ENCODE results near the gene YIPF5. TPM values are rescaled to one million over a fixed set of nuclear protein-coding genes. Genes with fewer than 3 reads are reported as not detected.

Gene YIPF5
- total RNA-seq, 4 donors from 2014 or later = 15.5 to 26.5 (median 19.5) TPM

GRCh38 chr5:144143625-144144024 lies 26.8 kb downstream of the YIPF5 start:
- H3K4me1 ChIP-seq = peaks cover 20 to 30% of the 10 kb centered on the region in 2 donors
- in situ Hi-C loops (cut with MboI; ENCODE audit: low sequenced_read_pairs in 4 of 4) = loop anchor here in 1 of 4 donors (25.0 kb wide), 1 partner anchor 306 kb away; no protein-coding TSS in a partner anchor
- no peak overlapping the region for H3K4me3 ChIP-seq
- no peaks in the 10 kb centered on the region for H3K9me3 ChIP-seq
- intact Hi-C loops (cut with DNase I; ENCODE audit: low total_unique reads) = no loop called here
- TF ChIP-seq CTCF (IDR thresholded peaks at IDR 0.05 in 4 of 5, conservative IDR thresholded peaks at IDR 0.05 in 1 of 5) = no peak
- TF ChIP-seq POLR2A (IDR thresholded peaks at IDR 0.05) = no peak
- H3K36me3 ChIP-seq = no peaks in the 10 kb centered on the region
- no peak overlapping the region for H3K27ac ChIP-seq
- no peaks in the 10 kb centered on the region for H3K27me3 ChIP-seq
- no peak for DNase-seq
- ATAC-seq = no peak

DNA sequence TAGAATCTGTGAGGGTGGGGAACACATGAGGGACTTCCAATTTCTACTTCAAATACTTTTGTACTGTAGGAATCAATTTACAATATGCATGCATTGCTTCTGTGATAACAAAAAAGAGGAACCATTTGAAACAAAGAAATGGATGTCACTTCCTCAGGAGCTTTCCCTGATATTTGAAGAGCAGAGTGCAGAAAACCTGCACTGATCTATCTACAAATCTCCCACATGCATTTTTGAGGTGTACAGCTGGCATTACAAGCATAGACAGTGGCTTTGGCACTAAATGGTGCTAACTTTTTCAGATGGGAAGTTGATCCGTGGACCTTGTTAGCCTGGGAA lies 27.7 kb downstream of the YIPF5 start:
- ATAC-seq (no peak), DNase-seq (no peak)
- Histone ChIP-seq H3K4me1 (peaks cover 20 to 30% of the 10 kb centered on the region in 2 donors), H3K36me3 (no peaks in the 10 kb centered on the region), H3K4me3 (no peak overlapping the region), H3K27me3 (no peaks in the 10 kb centered on the region), H3K9me3 (no peaks in the 10 kb centered on the region), H3K27ac (no peak overlapping the region)
- TF ChIP-seq POLR2A (IDR thresholded peaks at IDR 0.05) (no peak), CTCF (IDR thresholded peaks at IDR 0.05 in 4 of 5, conservative IDR thresholded peaks at IDR 0.05 in 1 of 5) (no peak)
- in situ Hi-C loops (cut with MboI; ENCODE audit: low sequenced_read_pairs in 4 of 4) (loop anchor here in 1 of 4 donors (25.0 kb wide), 1 partner anchor 305 kb away; no protein-coding TSS in a partner anchor), intact Hi-C loops (cut with DNase I; ENCODE audit: low total_unique reads) (no loop called here)

DNA sequence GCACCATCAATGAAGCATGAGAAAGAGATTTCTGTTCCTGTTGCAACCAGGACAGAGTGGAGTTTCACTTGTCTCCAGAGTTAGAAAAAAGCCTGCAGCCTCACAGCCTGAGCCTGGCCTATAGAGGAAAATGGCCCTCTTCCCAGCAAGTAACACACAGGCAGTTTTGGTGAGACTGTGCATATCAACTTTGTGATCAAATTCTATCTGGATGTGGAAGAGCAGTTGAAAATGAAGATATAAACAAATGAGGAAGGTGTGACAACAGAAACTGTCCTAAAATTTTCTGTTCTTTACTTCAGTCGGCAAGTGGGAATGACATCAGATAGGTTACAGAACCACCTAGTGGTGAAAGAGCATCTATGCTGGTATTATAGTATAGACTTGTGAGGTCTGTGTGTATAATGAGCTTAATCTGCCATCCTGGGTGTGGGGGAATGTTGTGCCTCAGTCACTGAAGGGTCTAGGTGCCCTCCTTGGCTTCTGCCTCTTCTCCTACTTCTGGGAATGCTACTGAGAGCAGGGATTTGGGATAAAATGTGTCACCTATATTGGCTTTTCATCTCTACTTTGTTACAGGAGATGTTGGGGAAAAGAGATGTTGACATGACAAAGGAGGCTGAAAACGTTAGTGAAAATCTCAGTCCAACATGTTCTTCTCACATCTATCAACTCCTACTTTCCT lies 28.2 kb downstream of the YIPF5 start:
- intact Hi-C loops (cut with DNase I; ENCODE audit: low total_unique reads) (no loop called here), in situ Hi-C loops (cut with MboI; ENCODE audit: low sequenced_read_pairs in 4 of 4) (loop anchor here in 1 of 4 donors (25.0 kb wide), 1 partner anchor 305 kb away; no protein-coding TSS in a partner anchor)
- peak in 1 of 2 donors; percentile 47 for ATAC-seq
- Histone ChIP-seq H3K36me3 (no peaks in the 10 kb centered on the region), H3K27ac (no peak overlapping the region), H3K4me1 (peaks cover 20 to 30% of the 10 kb centered on the region in 2 donors), H3K27me3 (no peaks in the 10 kb centered on the region), H3K9me3 (no peaks in the 10 kb centered on the region), H3K4me3 (no peak overlapping the region)
- TF ChIP-seq CTCF (IDR thresholded peaks at IDR 0.05 in 4 of 5, conservative IDR thresholded peaks at IDR 0.05 in 1 of 5) = peak in 4 of 5 experiments; percentile 17 to 55 (median 42)
- TF ChIP-seq POLR2A (IDR thresholded peaks at IDR 0.05) = no peak
- no peak for DNase-seq

DNA sequence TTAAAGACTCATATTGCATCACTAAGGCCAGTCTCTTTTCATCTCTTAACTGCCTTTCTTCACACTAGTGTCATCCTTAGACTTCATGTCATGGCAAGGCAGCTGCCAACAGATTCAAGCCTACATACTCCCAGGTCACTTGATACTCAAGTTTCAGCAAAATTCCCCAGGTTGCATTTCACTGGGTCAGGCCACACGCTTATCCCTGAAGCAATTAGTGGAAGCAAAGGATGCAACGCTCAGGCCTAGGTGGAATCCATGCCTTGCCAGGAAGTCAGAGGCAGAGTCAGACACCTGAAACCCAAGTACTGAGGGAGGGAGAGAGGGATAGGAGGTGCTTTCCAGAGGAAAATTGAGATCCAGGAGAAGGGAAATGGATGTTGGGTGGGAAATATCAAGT lies 28.9 kb downstream of the YIPF5 start:
- Histone ChIP-seq H3K27ac (no peak overlapping the region), H3K36me3 (no peaks in the 10 kb centered on the region), H3K9me3 (no peaks in the 10 kb centered on the region), H3K27me3 (no peaks in the 10 kb centered on the region), H3K4me1 (peaks cover 20 to 27% of the 10 kb centered on the region in 2 donors), H3K4me3 (no peak overlapping the region)
- intact Hi-C loops (cut with DNase I; ENCODE audit: low total_unique reads) (no loop called here), in situ Hi-C loops (cut with MboI; ENCODE audit: low sequenced_read_pairs in 4 of 4) (loop anchor here in 1 of 4 donors (25.0 kb wide), 1 partner anchor 304 kb away; no protein-coding TSS in a partner anchor)
- no peak for TF ChIP-seq POLR2A (IDR thresholded peaks at IDR 0.05)
- no peak for TF ChIP-seq CTCF (IDR thresholded peaks at IDR 0.05 in 4 of 5, conservative IDR thresholded peaks at IDR 0.05 in 1 of 5)
- no peak for DNase-seq
- ATAC-seq = no peak
